K562 (cell line): ENCODE data around the gene ARMC6. TPM values are rescaled to one million over a fixed set of nuclear protein-coding genes. Genes with fewer than 3 reads are reported as not detected.

Source experiments
- ARID2 ChIP-seq: fragments of 450-650 bp; IDR thresholded peaks from 2 replicates; pipeline ENCODE4 v1.6.1; 2017; ENCODE audit warnings: antibody characterized with exemption, mild to moderate bottlenecking
- COPS2 ChIP-seq: fragments of 450-650 bp; conservative IDR thresholded peaks from 2 replicates; pipeline ENCODE4 v1.6.1; 2016; ENCODE audit warnings: mild to moderate bottlenecking, moderate library complexity
- FOXJ3 ChIP-seq: sonication (generic); formaldehyde crosslinking; IDR thresholded peaks from 2 replicates; pipeline ENCODE4 v1.4.0; 2020; ENCODE audit warnings: mild to moderate bottlenecking, missing genetic modification reagents
- GTF2E2 ChIP-seq: fragments of 200-800 bp; sonication (Bioruptor generic); IDR thresholded peaks from 2 replicates; pipeline ENCODE4 v1.6.1; 2016; ENCODE audit warnings: missing genetic modification characterization, missing compliant biosample characterization
- HBP1 ChIP-seq: fragments of 450-650 bp; formaldehyde crosslinking; IDR thresholded peaks from 2 replicates; pipeline ENCODE4 v1.4.0; 2022; ENCODE audit warnings: missing genetic modification characterization
- HNRNPH1 ChIP-seq: fragments of 200-400 bp; formaldehyde crosslinking; optimal IDR thresholded peaks from 2 replicates; pipeline ENCODE3; 2017; ENCODE audit warnings: low read depth, mild to moderate bottlenecking, low read length, moderate library complexity
- HOXB6 ChIP-seq: fragments of 250-450 bp; sonication (Bioruptor Pico); IDR thresholded peaks from 2 replicates; pipeline ENCODE4 v1.5.1; 2022; ENCODE audit warnings: mild to moderate bottlenecking, borderline replicate concordance
- MYC ChIP-seq, 2 experiments: fragments of 250-450 bp in 1 of 2; sonication (Bioruptor Pico) in 1 of 2; IDR thresholded peaks; 2 replicates each; pipeline versions ENCODE4 v1.5.1 to v1.6.1; 2012 to 2021; ENCODE audit warnings: low read depth in 2 of 2, borderline replicate concordance in 1 of 2, improper control_type of control experiment in 1 of 2, low read length in 1 of 2, mild to moderate bottlenecking in 1 of 2, moderate library complexity in 1 of 2
- NEUROD1 ChIP-seq: fragments of 150-350 bp; IDR thresholded peaks from 2 replicates; pipeline ENCODE4 v1.6.1; 2014; ENCODE audit warnings: borderline replicate concordance, low read length, low read depth; ENCODE audit not compliant: partially characterized antibody
- PHF21A ChIP-seq: fragments of 450-650 bp; IDR thresholded peaks from 2 replicates; pipeline ENCODE4 v1.6.1; 2017; ENCODE audit warnings: low read depth, borderline replicate concordance
- POLR2AphosphoS2 ChIP-seq: IDR thresholded peaks from 2 replicates; pipeline ENCODE4 v1.6.1; 2012; ENCODE audit warnings: low read length, improper control_type of control experiment
- RCOR1 ChIP-seq, 2 experiments: IDR thresholded peaks; 2 replicates each; pipeline ENCODE4 v1.6.1; 2012; ENCODE audit warnings: low read depth in 2 of 2, low read length in 2 of 2, borderline replicate concordance in 1 of 2, improper control_type of control experiment in 1 of 2
- SP1 ChIP-seq: sonication (generic); formaldehyde crosslinking; IDR thresholded peaks from 2 replicates; pipeline ENCODE4 v1.8.1; 2022; ENCODE audit warnings: mild to moderate bottlenecking, missing genetic modification reagents
- SRSF9 ChIP-seq: fragments of 200-400 bp; formaldehyde crosslinking; IDR thresholded peaks from 2 replicates; pipeline ENCODE4 v1.6.1; 2017; ENCODE audit warnings: low read depth, low read length, borderline replicate concordance
- STAG1 ChIP-seq: sonication (generic); formaldehyde crosslinking; IDR thresholded peaks from 2 replicates; pipeline ENCODE4 v1.5.0; 2020; ENCODE audit warnings: missing genetic modification reagents, borderline replicate concordance
- XRCC5 ChIP-seq: fragments of 200-400 bp; formaldehyde crosslinking; IDR thresholded peaks from 2 replicates; pipeline ENCODE4 v1.6.1; 2017; ENCODE audit warnings: low read depth, mild to moderate bottlenecking, low read length
- ZNF143 ChIP-seq: sonication (generic); formaldehyde crosslinking; IDR thresholded peaks from 2 replicates; pipeline ENCODE4 v1.9.0; 2022; ENCODE audit warnings: mild to moderate bottlenecking, missing genetic modification reagents
- ZNF24 ChIP-seq: fragments of 450-650 bp; IDR thresholded peaks from 2 replicates; pipeline ENCODE4 v1.6.1; 2016
- ZNF76 ChIP-seq: fragments of 250-450 bp; sonication (Bioruptor Pico); IDR thresholded peaks from 2 replicates; pipeline ENCODE4 v1.4.0; 2020; ENCODE audit warnings: mild to moderate bottlenecking, moderate library complexity, borderline replicate concordance
- ZNF77 ChIP-seq: fragments of 250-450 bp; sonication (Bioruptor Pico); IDR thresholded peaks from 2 replicates; pipeline ENCODE4 v1.5.0; 2020
- ZNF79 ChIP-seq: fragments of 250-450 bp; sonication (Bioruptor Pico); IDR thresholded peaks from 2 replicates; pipeline ENCODE4 v1.4.0; 2020; ENCODE audit warnings: low read depth, mild to moderate bottlenecking, moderate library complexity
- polyA plus RNA-seq, 8 experiments: library from polyadenylated mRNA; depleted of rRNA in 4 of 8; stranded (reverse) in 5 of 8; unstranded in 3 of 8; fragments of >200 nt; fragmentation: Nextera tagmentation in 2 of 8; fragmentation: Illumina TruSeq in 1 of 8; extraction: Ambion mirVana in 2 of 8; extraction: Trizol in 1 of 8; gene quantifications; 2 replicates each; pipeline versions ENCODE4 v1.2.1 to v1.2.3, GENCODE V29; 2011 to 2014; ENCODE audit warnings: inconsistent platforms in 1 of 8, missing spikeins in 1 of 8
- total RNA-seq, 7 experiments: library from RNA; depleted of rRNA in 6 of 7; stranded (reverse); fragments of >200 nt in 6 of 7; fragmentation: Illumina TruSeq in 2 of 7; extraction: Trizol in 2 of 7; gene quantifications; 2 replicates each; pipeline versions ENCODE4 v1.2.1 to v1.2.3, GENCODE V29; 2011 to 2021; ENCODE audit warnings: low replicate concordance in 1 of 7
- TF ChIP-seq, protein P1 (sequence below): fragments of 250-450 bp; sonication (Bioruptor Pico); IDR thresholded peaks from 2 replicates; pipeline ENCODE4 v1.8.0; 2021; ENCODE audit warnings: mild to moderate bottlenecking, moderate library complexity
- TF ChIP-seq, protein P2 (sequence below): sonication (generic); formaldehyde crosslinking; IDR thresholded peaks from 2 replicates; pipeline ENCODE4 v1.8.0; 2022; ENCODE audit warnings: mild to moderate bottlenecking, missing genetic modification reagents, borderline replicate concordance

The ARMC6 gene
- total and polyA plus RNA-seq, 9 of the 15 experiments (the other 6 are each of a cell fraction or from before 2014, with no cell fraction given) = 2.1 to 93.4 (median 63.6) TPM

GRCh38 chr19:19053508-19054314, 20.3 kb downstream of the ARMC6 start (continued):
- TF ChIP-seq PHF21A (no peak), GTF2E2 (tag) (no peak), HOXB6 (CRISPR knock-in tag) (no peak), ARID2 (peak; percentile 89), MYC (IDR thresholded peaks at IDR 0.05; ENCODE audit: low read depth, low read length) (peak; percentile 15; the same call in 1 of the 2 replicates), MYC (CRISPR knock-in tag; IDR thresholded peaks at IDR 0.05; ENCODE audit: borderline replicate concordance, low read depth) (no peak), SRSF9 (no peak), STAG1 (peak; percentile 61; the same call in 1 of the 2 replicates), POLR2AphosphoS2 (no peak), XRCC5 (0 out of 2 replicates have a peak, but pooled peaks have one; percentile 36), RCOR1 (IDR thresholded peaks at IDR 0.05; ENCODE audit: borderline replicate concordance in 1 of 2, low read depth in 2 of 2, low read length in 2 of 2) (no peak), NEUROD1 (no peak), HBP1 (CRISPR knock-in tag) (no peak), ZNF76 (CRISPR knock-in tag) (no peak), ZNF143 (CRISPR knock-in tag) (no peak), HNRNPH1 (no peak), COPS2 (no peak), ZNF77 (no peak), FOXJ3 (CRISPR knock-in tag) (no peak), ZNF24 (no peak), SP1 (CRISPR knock-in tag) (no peak), ZNF79 (no peak)
- TF ChIP-seq, protein P1, sequence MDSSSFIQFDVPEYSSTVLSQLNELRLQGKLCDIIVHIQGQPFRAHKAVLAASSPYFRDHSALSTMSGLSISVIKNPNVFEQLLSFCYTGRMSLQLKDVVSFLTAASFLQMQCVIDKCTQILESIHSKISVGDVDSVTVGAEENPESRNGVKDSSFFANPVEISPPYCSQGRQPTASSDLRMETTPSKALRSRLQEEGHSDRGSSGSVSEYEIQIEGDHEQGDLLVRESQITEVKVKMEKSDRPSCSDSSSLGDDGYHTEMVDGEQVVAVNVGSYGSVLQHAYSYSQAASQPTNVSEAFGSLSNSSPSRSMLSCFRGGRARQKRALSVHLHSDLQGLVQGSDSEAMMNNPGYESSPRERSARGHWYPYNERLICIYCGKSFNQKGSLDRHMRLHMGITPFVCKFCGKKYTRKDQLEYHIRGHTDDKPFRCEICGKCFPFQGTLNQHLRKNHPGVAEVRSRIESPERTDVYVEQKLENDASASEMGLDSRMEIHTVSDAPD = no peak
- TF ChIP-seq, protein P2, sequence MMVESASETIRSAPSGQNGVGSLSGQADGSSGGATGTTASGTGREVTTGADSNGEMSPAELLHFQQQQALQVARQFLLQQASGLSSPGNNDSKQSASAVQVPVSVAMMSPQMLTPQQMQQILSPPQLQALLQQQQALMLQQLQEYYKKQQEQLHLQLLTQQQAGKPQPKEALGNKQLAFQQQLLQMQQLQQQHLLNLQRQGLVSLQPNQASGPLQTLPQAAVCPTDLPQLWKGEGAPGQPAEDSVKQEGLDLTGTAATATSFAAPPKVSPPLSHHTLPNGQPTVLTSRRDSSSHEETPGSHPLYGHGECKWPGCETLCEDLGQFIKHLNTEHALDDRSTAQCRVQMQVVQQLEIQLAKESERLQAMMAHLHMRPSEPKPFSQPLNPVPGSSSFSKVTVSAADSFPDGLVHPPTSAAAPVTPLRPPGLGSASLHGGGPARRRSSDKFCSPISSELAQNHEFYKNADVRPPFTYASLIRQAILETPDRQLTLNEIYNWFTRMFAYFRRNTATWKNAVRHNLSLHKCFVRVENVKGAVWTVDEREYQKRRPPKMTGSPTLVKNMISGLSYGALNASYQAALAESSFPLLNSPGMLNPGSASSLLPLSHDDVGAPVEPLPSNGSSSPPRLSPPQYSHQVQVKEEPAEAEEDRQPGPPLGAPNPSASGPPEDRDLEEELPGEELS = no peak
